NCI-H146 treated with DMSO at 0.1 percent for 48 hours (cell line): ENCODE data around the gene BZW2.

Experiments used
- DNase-seq: peaks from one replicate; lab custom pipeline; 2025; ENCODE audit not compliant: unreplicated experiment; lab: John Stamatoyannopoulos, UW

The BZW2 gene

GRCh38 chr7:16645593-16646471, at the start of gene BZW2, which contains the start of gene ANKMY2:
TSS of gene BZW2 (plus strand) at chr7:16646181. CDS start at chr7:16665444, 19,263 bp downstream.
TSS of gene ANKMY2 (minus strand) at chr7:16645754. CDS start at chr7:16645573, 181 bp downstream.
- peak; percentile 87 for DNase-seq

DNA sequence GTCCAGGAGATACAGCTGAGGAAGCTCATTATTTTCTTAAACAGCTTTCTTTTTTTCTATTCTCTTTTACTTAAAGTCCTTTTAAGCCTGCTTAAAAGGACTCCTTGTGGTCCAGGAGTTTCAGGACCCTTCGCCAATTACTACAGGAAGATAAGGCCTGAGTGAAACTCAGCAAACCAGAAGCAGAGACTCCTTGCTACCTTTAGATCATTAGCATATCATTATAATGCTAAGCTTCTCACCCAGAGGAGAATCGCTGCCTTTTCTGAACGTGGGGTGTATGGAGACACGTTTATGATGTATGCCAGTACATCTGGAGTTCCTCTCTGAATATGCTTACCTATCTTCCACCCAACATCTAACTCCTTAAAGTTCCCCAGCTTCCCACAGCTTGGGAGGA, 48.0 kb upstream of the BZW2 start:
- no peak for DNase-seq

DNA sequence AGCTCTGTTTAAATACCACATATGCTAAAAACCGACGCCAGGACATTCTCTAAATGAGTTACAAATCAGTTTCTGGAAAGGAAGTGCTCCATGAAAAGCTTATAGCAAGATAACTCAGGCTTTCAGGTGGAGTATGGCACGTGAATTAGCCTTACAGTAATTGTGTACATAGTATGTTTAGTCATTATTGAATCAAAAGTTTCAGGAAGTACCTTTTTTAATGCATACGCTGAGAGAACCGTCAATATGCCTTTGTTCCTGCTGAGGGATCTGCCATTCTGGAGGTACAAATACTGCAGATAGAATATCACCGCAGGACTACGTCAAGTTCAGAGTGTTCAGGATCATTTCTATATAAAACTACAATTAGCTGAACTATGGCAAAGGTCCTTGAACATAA, 46.1 kb upstream of the BZW2 start:
- peak; percentile 70 for DNase-seq

DNA sequence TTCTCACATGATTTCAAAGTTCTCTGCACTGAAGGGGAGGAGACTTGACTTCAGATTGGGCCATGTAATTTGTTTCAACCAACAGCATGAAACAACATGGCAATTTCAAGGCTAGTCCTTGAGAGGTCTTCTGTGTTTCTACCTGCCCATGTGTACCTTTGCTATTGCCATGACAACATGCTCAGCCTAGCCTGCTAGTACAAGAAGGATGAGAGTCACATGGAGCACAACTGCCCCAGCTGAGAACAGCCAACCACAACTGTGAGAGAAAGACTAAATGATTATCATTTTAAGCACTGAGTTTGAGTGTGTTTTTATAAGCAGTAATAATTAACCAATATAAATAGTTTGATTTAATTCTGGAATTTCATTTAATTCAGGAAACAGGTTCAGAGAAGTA, 42.3 kb upstream of the BZW2 start:
- DNase-seq: no peak

DNA sequence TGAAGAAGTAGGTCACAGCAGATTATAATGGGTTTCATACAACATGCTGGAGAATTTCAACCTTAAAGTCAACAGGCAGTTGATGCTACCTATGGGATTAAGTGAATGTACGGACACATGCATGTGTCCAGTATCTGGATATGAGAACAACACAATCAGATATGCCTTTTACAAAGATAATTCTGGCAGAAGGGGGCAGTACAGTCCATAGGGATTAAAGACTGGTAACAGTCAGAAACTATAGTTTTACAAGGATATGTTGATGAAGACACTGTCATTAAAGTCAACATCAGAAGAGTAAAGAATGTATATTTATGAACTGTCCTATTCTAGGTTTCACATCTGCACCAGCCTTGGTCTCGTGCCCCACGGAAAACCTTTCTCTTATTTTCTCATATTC, 41.9 kb upstream of the BZW2 start:
- no peak for DNase-seq

GRCh38 chr7:16606704-16607103, 39.3 kb upstream of the BZW2 start:
- DNase-seq: no peak

DNA sequence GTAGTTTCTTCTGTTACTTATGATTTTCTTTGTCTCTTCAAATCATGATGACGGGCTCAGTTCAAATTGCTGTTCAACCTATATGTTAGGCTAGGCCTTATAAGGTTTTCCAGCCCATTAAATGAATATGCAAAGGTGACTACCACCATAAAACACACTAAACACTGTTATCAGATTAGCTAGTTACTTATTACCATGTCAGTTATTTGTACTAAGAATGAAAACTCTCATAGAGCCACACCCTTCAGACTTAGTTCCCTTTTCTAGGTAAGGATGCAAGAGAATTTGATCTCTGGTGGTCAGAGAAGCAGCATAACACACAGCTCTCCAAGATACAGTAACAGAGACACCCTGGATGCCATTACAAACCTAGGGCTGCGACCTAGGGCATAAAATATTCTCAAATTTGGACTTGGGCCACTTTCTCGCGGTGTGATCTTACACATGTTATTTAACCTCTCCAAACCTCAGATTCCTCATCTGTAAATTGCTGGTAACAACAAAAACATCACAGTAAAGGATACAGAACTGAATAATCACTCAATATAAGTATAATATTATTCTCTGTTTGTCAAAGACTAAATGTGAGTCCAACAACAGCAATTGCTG, 36.0 kb upstream of the BZW2 start:
- DNase-seq: no peak

DNA sequence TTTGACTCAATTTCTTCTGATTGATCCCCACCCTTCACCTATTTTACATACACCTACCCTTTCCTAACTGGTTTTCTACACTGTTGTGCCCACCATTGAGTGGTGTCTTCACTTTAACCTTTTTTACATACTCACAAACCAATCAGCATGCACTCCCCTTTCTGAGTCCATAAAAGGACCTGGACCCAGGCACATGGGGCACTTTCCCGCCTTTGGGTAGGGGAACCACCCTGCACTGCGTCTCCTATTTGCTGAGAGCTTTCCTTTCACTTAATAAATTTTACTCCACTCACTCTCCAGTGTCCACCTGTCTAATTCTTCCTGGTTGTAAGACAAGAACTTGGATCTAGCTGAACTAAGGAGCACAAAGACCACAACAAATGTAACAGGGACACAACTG, 34.3 kb upstream of the BZW2 start:
- DNase-seq: no peak

- DNase-seq: no peak
Measured at GRCh38 chr7:16615228-16615627, 30.8 kb upstream of the BZW2 start.

DNA sequence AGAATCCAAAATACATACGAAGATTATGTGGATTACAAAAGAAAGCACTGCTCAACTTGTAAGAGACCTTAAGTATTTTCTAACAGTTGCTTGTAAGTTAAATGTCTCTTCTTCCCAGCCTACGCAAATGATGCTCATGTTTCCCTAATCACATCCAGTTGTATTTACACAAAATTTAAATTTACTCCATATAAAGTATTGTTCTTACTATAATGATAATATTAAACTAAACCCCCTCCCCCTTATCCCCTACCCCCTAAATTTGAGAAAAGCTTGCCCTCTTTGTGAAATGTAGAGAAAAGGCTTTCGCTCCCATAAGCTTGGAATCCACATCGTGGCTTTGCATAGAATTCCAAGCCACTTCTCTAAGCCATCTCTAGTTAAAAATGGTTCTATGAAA, 29.9 kb upstream of the BZW2 start:
- DNase-seq: no peak

DNA sequence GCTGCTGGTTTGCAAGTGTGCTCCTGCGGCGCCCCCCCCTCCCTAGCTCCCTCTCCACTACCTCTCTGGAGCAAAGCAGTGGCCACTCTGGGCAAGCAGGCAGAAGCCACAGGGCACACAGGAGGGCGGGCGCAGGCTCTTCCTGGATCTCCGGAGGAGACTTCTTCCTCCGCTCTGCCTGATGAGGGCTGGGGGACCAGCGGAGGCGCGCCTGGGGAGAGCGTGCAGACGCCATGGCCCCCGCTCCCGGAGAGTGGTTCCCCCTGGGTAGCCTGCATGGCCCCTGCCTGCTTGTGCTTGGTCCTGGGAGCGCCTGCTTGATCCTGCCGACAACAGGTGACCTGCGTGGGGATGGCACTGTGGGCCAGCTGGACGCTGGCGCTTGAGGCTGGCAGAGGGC, 29.4 kb upstream of the BZW2 start:
- DNase-seq: no peak

DNA sequence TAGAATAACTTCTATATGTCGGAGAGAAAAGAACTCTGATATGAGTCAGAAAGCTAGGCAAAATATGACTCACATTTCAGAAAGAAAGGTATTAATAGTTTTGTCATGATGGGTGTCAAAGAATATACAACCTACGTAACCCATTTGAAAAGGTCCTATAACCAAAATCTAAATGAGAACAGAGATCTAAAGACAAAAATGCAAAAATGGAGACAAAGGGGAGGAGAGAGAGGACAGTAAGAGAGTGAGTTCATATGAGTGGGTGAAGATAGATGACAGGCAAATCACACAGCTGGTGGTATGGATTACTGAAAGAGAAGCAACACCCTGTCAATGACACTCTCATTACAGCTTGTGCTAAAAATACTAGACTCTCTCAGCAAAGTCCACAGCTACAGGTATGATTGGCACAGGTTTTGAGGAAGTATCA, 26.0 kb upstream of the BZW2 start:
- no peak for DNase-seq

- no peak for DNase-seq
Measured at GRCh38 chr7:16626388-16626787, 19.6 kb upstream of the BZW2 start.

- DNase-seq: no peak
Measured at GRCh38 chr7:16627236-16627635, 18.7 kb upstream of the BZW2 start.

DNA sequence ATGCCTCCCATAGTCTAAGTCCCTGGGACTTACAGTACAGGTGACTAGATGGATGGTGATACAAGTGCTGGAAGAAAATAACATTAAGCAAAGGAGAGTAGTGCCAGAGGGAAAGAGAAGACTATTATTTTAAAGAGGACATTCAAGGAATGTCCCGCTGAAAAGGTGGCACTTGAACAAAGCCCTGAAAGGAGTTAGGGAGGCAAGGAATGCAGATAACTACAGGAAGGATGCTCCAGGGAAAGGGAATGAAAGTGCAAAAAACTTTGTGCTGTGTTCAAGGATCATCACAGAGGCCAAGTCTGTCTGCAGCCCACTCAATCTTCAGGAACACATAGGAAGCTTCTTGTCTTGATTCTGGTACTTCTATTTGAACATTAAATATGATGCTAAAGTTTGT, 15.3 kb upstream of the BZW2 start:
- no peak for DNase-seq

DNA sequence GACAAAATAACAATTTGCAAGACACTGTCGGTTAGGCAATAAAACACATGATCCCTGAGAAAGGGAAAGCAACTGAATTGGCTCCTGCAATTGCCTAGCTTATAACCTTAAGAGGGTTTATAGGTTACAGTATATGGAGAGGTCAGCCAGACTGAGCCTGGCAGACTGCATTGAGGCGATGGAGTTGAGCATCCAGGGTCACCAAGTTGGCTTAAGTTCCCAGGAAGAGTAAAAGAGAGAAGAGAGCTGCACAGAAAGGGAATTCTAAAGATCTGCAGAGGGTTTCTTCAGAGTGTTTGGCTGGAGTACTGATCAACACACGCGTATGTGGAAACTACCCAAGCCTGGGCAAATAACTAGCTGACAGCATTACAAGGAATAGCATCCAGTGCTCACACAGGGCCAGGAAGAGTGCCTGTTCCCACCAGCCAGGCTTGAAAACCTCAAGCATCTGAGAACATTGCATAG, 11.7 kb upstream of the BZW2 start:
- DNase-seq: no peak

GRCh38 chr7:16636555-16637101, 9.4 kb upstream of the BZW2 start:
- DNase-seq: no peak

GRCh38 chr7:16637379-16637778, 8.6 kb upstream of the BZW2 start:
- no peak for DNase-seq

GRCh38 chr7:16638282-16639280, 7.4 kb upstream of the BZW2 start:
- DNase-seq: no peak

DNA sequence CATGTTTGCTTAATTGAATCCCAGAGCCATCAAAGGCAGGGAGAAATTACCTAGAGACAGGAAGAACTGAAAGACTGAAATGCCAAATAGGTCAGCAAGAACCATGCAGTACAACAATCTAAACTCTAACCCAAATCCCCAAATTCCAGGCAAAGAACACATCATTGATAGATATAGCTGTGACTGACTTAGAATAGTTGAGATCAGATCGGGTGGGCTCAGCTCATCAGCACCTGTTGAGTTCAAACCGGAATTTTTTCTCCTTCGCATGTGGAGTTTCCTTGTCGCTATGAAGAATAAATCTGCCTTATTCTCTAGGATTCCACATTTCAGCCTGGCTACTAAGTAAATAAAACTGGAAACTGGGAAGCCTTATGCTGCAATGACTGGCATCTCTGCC, 1.8 kb upstream of the BZW2 start:
- no peak for DNase-seq
